Stimulated activated naive CD8-positive, alpha-beta T cell treated with anti-CD3 and anti-CD28 coated beads, Interleukin-15, Interleukin-2, amounts not matched to agents 100 ng/mL and 50 ng/mL, for 24 hours (primary cell): Measurements from ENCODE around the gene ANKRD12.
A peak's percentile ranks its signal among the peaks of the same experiment; 100 is the strongest.
"Not testable (repeated sequence)": the region's sequence is repeated elsewhere in the genome, so short reads cannot be mapped to it uniquely, and the experiment has no call there.

Experiments used
- H3K27ac Mint-ChIP-seq: one replicate; pipeline ENCODE4 v1.8.0; 2021; ENCODE audit warnings: mild to moderate bottlenecking, mixed read lengths
- H3K27me3 Mint-ChIP-seq: one replicate; pipeline ENCODE4 v1.8.0; 2021; ENCODE audit warnings: mixed read lengths
- H3K36me3 Mint-ChIP-seq: one replicate; pipeline ENCODE4 v1.8.0; 2021; ENCODE audit warnings: low read depth, mixed read lengths
- H3K4me1 Mint-ChIP-seq: one replicate; pipeline ENCODE4 v1.8.0; 2021; ENCODE audit warnings: low read depth, mixed read lengths
- H3K4me3 Mint-ChIP-seq: one replicate; pipeline ENCODE4 v1.8.0; 2021; ENCODE audit warnings: mild to moderate bottlenecking, mixed read lengths
- H3K9me3 Mint-ChIP-seq: one replicate; pipeline ENCODE4 v1.8.0; 2021; ENCODE audit warnings: mixed read lengths

ANKRD12 gene

DNA sequence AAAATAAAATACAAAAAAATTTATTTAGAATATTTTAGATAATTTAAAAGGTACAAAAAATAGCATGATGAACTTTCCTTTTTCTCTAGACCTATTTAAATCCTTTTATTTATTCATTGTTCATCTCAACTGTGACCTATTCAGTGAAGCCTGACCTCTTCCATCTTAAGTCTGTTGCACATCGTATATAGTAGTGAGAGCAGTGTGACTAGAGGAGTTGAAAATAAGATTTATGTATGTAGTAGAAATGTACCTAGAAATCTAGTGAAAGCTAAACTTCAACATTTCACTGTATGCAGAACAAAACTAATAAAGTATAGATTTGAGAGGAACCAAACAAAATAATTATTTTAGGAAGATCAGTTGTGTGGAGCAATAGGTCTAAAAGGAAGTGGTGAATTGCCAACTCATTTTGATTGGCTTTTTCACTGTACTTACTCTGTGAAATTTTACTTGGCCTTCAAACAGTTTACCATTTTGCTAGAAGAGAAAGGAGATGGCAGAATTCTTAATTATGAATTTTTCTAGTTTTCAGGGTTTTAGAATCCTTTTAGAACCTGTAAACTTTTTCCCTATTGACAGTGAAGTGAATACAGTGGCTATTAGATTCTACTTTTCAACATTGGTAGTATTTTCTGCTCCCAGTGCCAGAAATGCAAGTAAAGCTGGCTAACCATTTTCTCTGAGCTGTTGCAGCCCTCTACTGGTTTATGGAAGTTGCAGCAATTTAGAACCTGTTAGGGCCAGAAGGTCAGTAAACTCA lies 11.0 kb downstream of the ANKRD12 start:
- H3K36me3 Mint-ChIP-seq, result peaks cover 9% of the 10 kb centered on the region
- H3K27me3 Mint-ChIP-seq, result no peaks in the 10 kb centered on the region
- peaks cover 89% of the 10 kb centered on the region for H3K4me1 Mint-ChIP-seq
- H3K9me3 Mint-ChIP-seq, result no peaks in the 10 kb centered on the region
- peak overlapping the region; percentile 87 for H3K27ac Mint-ChIP-seq
- H3K4me3 Mint-ChIP-seq, result peak overlapping the region; percentile 53

DNA sequence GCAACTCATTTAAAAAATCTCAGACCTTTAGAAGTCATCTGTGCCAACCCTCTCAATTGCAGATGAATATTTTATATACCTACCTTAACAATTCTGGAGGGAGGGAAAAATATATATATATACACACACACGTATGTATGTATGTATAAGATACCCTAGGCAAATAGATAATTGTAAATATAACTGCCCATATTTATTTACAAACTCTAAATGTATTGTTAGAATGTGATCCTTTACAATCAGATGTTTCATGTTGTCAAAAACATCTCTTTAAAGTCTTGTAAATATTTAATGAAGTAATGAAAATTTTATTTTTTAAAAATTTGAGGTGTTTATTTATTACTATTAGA lies 11.6 kb downstream of the ANKRD12 start:
- Mint-ChIP-seq H3K4me1 (peaks cover 91% of the 10 kb centered on the region), H3K27ac (peak overlapping the region; percentile 87), H3K36me3 (peaks cover 7% of the 10 kb centered on the region), H3K4me3 (no peak overlapping the region), H3K27me3 (no peaks in the 10 kb centered on the region), H3K9me3 (no peaks in the 10 kb centered on the region)

DNA sequence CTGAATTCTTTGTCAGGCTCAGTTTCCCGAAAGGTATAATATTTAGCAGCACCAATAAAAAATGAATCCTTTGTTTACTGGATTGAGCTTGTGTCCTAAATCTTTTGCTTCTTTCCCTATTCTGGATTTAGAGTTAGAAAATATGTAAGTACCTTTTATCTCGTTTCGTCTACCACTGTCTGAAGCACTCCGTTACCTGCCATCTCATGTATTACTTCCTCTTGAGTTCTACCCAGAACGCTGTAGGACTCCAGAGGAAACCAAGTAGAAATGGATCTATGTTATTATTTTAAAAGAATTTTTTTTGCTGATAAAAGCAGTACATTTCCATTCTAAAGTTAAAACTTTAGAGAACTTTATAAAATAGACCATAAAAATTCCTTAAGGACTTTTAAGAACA lies 13.5 kb downstream of the ANKRD12 start:
- no peaks in the 10 kb centered on the region for H3K27me3 Mint-ChIP-seq
- H3K4me3 Mint-ChIP-seq, result peak overlapping the region; percentile 38
- H3K36me3 Mint-ChIP-seq, result peaks cover 5% of the 10 kb centered on the region
- peaks cover 92% of the 10 kb centered on the region for H3K4me1 Mint-ChIP-seq
- H3K9me3 Mint-ChIP-seq, result no peaks in the 10 kb centered on the region
- H3K27ac Mint-ChIP-seq, result no peak overlapping the region

DNA sequence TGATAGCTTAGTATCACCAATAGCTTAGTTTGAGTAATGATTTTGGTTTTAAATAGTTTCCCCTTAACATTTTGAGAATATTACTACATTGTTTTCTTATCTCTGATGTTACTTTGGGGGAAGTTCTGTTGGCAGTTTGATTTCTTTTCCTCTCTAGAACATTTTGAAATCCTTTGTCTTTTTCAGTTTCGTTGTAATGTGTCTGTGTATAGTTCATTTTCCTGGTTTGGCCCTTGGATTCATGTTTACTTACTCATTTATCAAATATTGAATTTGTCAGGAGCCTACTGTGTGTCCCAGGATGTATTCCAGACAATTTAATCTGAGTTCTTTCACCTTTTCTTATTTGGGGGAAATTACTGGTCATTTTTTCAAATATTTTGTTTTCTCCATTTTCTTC lies 16.7 kb downstream of the ANKRD12 start:
- no peak overlapping the region for H3K4me3 Mint-ChIP-seq
- no peaks in the 10 kb centered on the region for H3K9me3 Mint-ChIP-seq
- H3K27me3 Mint-ChIP-seq, result no peaks in the 10 kb centered on the region
- peaks cover 12% of the 10 kb centered on the region for H3K36me3 Mint-ChIP-seq
- H3K4me1 Mint-ChIP-seq, result peaks cover 93% of the 10 kb centered on the region
- peak overlapping the region; percentile 62 for H3K27ac Mint-ChIP-seq

DNA sequence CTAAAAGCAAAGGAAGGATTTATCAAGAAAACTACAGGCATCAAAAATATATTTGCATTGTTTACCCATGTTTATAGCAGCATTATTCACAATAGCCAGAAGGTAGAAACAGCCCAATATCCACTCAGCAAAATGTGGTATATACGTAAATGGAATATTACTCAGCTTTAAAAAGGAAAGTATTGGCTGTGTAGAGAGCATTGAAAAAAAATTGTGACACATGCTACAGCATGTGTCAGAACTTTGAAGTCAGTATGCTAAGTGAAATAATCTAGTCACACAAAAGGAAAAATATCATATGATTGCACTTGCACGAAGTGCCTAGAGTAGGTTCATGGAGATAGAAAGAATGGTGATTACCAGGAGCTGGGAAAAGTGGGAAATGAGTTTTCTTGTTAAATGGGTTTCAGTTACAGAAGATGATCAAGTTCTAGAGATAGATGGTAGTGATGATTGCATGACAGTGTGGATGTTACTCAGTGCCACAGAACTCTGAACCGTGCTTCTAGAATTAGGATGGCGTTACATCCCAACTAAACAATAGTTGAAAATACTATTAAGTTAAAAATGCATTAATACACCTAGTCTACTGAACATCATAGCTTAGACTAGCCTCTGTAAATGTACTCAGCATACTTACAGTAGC lies 20.1 kb downstream of the ANKRD12 start:
- H3K4me1 Mint-ChIP-seq, result peaks cover 76% of the 10 kb centered on the region

DNA sequence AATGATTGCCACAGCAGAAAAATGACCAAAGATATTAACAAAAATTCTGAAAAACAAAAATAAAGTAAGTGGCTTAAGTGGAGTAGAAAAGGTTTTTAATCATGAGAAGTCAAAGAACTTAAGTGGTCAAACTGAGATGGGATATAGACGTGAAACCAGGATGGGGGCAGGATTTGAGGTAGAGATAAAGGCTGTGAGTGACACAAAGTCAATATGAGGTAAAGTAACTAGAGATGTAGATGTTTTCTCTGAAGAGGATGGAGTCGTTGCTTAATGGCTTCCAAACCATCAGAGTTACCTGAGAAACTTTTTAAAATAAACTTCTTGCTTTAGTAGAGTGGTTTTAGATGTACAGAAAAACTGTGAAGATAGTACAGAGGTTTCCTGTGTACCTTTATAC lies 21.2 kb downstream of the ANKRD12 start:
- peaks cover 4% of the 10 kb centered on the region for H3K9me3 Mint-ChIP-seq
- peaks cover 27% of the 10 kb centered on the region for H3K36me3 Mint-ChIP-seq
- no peak overlapping the region for H3K4me3 Mint-ChIP-seq
- peaks cover 71% of the 10 kb centered on the region for H3K4me1 Mint-ChIP-seq
- peak overlapping the region; percentile 68 for H3K27ac Mint-ChIP-seq
- H3K27me3 Mint-ChIP-seq, result no peaks in the 10 kb centered on the region

More for the DNA sequence above, 20.1 kb downstream of the ANKRD12 start:
- Mint-ChIP-seq H3K36me3 (peaks cover 18% of the 10 kb centered on the region), H3K27ac (peak overlapping the region; percentile 52), H3K9me3 (no peaks in the 10 kb centered on the region), H3K27me3 (no peaks in the 10 kb centered on the region), H3K4me3 (no peak overlapping the region)

DNA sequence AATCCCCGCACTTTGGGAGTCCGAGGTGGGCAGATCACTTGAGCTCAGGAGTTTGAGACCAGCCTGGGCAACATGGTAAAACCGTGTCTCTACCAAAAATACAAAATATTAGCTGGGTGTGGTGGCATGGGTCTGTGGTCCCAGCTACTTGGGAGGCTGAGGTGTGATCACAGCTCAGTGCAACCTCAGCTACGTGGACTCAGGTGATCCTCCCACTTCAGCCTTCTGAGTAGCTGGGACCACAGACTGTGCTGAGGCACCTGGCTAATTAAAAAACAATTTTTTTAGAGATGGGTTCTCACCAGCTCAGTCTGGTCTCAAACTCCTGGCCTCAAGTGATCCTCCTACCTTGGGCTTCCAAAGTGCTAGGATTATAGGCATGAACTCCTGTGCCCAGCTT lies 23.4 kb downstream of the ANKRD12 start:
- H3K27ac Mint-ChIP-seq, result no peak overlapping the region
- H3K27me3 Mint-ChIP-seq, result no peaks in the 10 kb centered on the region
- no peak overlapping the region for H3K4me3 Mint-ChIP-seq
- H3K4me1 Mint-ChIP-seq, result peaks cover 60% of the 10 kb centered on the region
- peaks cover 19% of the 10 kb centered on the region for H3K9me3 Mint-ChIP-seq
- peaks cover 43% of the 10 kb centered on the region for H3K36me3 Mint-ChIP-seq

DNA sequence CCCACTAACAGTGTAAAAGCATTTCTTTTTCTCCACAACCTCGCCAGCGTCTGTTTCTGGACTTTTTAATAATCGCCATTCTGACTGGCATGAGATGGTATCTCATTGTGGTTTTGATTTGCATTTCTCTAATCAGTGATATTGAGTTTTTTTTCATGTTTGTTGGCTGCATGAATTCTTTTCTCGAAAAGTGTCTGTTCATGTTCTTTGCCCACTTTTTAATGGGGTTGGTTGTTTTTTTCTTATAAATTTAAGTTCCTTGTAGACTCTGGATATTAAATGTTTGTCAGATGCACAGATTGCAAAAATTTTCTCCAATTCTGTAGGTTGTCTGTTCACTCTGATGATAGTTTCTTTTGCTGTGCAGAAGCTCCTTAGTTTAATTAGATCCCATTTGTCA lies 26.1 kb downstream of the ANKRD12 start:
- H3K4me3 Mint-ChIP-seq, H3K27me3 Mint-ChIP-seq: not testable (repeated sequence)

DNA sequence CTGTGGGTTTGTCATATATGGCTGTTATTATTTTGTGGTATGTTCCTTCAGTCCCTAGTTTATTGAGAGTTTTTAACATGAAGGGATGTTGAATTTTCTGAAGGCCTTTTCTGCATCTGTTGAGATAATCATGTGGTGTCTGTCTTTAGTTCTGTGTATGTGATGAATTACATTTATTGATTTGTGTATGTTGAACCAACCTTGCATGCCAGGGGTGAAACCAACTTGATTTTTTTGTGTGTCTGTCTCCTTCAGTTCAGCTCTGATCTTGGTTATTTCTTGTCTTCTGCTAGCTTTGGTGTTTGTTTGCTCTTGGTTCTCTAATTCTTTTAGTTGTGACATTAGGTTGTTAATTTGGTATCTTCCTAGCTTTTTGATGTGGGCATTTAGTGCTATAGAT lies 27.6 kb downstream of the ANKRD12 start:
- Mint-ChIP-seq H3K4me1 (peaks cover 42% of the 10 kb centered on the region), H3K36me3 (peaks cover 55% of the 10 kb centered on the region), H3K9me3 (peaks cover 22% of the 10 kb centered on the region)
- not testable (repeated sequence) for H3K27me3 Mint-ChIP-seq, H3K4me3 Mint-ChIP-seq, H3K27ac Mint-ChIP-seq

More for the DNA sequence above, 26.1 kb downstream of the ANKRD12 start:
- not testable (repeated sequence) for H3K27ac Mint-ChIP-seq
- peaks cover 44% of the 10 kb centered on the region for H3K36me3 Mint-ChIP-seq
- peaks cover 41% of the 10 kb centered on the region for H3K4me1 Mint-ChIP-seq
- H3K9me3 Mint-ChIP-seq, result peaks cover 22% of the 10 kb centered on the region

DNA sequence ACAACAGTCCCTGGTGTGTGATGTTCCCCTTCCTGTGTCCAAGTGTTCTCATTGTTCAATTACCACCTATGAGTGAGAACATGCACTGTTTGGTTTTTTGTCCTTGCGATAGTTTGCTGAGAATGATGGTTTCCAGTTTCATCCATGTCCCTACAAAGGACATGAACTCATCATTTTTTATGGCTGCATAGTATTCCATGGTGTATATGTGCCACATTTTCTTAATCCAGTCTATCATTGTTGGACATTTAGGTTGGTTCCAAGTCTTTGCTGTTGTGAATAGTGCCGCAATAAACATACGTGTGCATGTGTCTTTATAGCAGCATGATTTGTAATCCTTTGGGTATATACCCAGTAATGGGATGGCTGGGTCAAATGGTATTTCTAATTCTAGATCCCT lies 29.3 kb downstream of the ANKRD12 start:
- H3K4me1 Mint-ChIP-seq, result peaks cover 52% of the 10 kb centered on the region
- not testable (repeated sequence) for H3K27ac Mint-ChIP-seq, H3K4me3 Mint-ChIP-seq, H3K27me3 Mint-ChIP-seq
- H3K9me3 Mint-ChIP-seq, result peaks cover 27% of the 10 kb centered on the region
- peaks cover 61% of the 10 kb centered on the region for H3K36me3 Mint-ChIP-seq

DNA sequence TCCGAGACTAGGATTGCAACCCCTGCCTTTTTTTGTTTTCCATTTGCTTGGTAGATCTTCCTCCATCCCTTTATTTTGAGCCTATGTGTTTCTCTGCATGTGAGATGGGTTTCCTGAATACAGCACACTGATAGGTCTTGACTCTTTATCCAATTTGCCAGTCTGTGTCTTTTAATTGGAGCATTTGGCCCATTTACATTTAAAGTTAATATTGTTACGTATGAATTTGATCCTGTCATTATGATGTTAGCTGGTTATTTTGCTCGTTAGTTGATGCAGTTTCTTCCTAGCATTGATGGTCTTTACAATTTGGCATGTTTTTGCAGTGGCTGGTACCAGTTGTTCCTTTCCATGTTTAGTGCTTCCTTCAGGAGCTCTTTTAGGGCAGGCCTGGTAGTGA lies 32.9 kb downstream of the ANKRD12 start:
- Mint-ChIP-seq H3K4me1 (peaks cover 72% of the 10 kb centered on the region), H3K36me3 (peaks cover 40% of the 10 kb centered on the region), H3K9me3 (peaks cover 14% of the 10 kb centered on the region), H3K27ac (peak overlapping the region; percentile 6)
- H3K27me3 Mint-ChIP-seq, H3K4me3 Mint-ChIP-seq: not testable (repeated sequence)

DNA sequence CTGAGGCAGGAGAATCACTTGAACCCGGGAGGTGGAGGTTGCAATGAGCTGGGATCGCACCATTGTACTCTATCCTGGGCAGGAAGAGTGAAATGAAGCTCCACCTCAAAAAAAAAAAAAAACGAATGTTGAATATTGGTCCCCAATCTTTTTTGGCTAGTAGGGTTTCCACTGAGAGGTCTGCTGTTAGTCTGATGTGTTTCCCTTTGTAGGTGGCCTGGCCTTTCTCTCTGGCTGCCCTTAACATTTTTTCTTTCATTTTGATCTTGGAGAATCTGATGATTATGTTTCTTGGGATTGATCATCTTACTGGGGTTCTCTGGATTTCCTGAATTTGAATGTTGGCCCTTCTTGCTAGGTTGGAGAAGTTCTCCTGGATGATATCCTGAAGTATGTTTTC lies 35.3 kb downstream of the ANKRD12 start:
- H3K4me3 Mint-ChIP-seq, H3K27me3 Mint-ChIP-seq, H3K9me3 Mint-ChIP-seq: not testable (repeated sequence)
- Mint-ChIP-seq H3K4me1 (peaks cover 76% of the 10 kb centered on the region), H3K36me3 (peaks cover 45% of the 10 kb centered on the region), H3K27ac (peak overlapping the region; percentile 3)

DNA sequence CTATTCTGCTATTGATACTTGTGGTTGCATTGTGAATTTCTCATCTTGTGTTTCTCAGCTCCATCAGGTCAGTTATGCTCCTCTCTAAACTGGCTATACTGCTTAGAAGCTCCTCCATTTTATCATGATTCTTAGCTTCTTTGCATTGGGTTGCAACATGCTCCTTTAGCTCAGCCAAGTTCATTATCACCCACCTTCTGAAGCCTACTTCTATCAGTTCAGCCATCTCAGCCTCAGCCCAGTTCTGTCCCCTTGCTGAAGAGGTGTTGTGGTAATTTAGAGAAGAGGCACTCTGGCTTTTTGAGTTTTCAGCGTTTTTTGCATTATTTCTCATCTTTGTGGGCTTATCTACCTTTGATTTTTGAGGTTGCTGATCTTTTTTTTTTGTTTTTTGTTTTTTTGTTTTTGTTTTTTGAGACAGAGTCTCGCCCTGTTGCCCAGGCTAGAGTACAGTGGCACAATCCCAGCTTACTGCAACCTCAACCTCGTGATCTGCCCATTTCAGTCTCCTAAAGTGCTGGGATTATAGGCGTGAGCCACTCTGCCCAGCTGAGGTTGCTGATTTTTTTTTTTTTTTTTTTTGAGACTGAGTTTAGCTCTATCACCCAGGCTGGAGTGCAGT lies 36.0 kb downstream of the ANKRD12 start:
- Mint-ChIP-seq H3K27me3 (no peaks in the 10 kb centered on the region), H3K4me3 (no peak overlapping the region), H3K4me1 (peaks cover 80% of the 10 kb centered on the region), H3K9me3 (peaks cover 8% of the 10 kb centered on the region), H3K27ac (peak overlapping the region; percentile 3), H3K36me3 (peaks cover 44% of the 10 kb centered on the region)

DNA sequence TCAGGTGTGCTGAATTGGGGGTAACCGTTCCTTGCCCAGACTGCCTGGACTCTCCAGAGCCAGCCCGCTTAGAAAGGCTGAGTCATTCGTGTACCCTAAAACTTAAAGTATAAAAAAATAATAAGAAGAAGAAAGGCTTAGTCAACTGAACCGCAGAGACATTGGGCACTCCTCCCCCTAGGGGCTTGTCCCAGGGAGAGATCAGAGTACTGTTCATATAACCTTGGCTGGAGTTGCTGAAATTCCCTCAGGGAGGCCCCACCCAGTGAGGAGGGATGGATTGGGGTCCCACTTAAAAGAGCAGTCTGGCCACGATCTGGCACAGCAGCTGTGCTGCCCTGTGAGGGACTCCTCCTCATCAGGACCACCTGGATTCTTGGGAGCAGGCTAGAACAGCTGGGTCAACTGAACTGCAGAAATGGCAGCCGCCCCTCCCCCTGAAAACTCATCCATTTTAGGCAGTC lies 37.2 kb downstream of the ANKRD12 start:
- Mint-ChIP-seq H3K4me3 (no peak overlapping the region), H3K27me3 (no peaks in the 10 kb centered on the region), H3K9me3 (peaks cover 8% of the 10 kb centered on the region), H3K4me1 (peaks cover 79% of the 10 kb centered on the region), H3K36me3 (peaks cover 38% of the 10 kb centered on the region), H3K27ac (no peak overlapping the region)

DNA sequence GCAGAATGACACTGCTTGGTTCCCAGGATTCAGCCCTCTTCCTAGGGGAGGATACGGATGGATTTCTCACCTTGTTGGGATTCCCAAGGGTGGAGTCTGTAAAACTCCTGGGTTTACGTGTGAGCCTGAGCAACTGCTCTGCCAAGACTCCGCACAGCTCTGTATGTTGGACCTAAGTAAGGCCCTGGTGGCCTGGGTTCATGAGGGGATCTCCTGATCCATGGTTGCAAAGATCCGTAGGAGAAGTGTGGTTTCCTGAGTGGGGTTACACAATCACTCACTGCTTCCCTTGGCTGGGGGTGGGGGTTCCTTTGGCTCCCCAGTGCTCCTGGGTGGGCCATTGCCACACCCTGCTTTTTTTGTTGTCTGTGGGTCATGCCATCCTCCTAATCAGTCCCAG lies 37.7 kb downstream of the ANKRD12 start:
- Mint-ChIP-seq H3K36me3 (peaks cover 36% of the 10 kb centered on the region), H3K4me1 (peaks cover 77% of the 10 kb centered on the region), H3K27ac (peak overlapping the region; percentile 76), H3K4me3 (no peak overlapping the region), H3K9me3 (peaks cover 8% of the 10 kb centered on the region), H3K27me3 (no peaks in the 10 kb centered on the region)
